Neural progenitor cell (in vitro differentiated cells): ENCODE measurements around the gene C8B. TPM values are rescaled to one million over a fixed set of nuclear protein-coding genes. Genes with fewer than 3 reads are reported as not detected.

Source experiments
- DNase-seq: peaks from one replicate; pipeline ENCODE4 v3.0.0-alpha.2; 2016; ENCODE audit warnings: low spot score
- H2AFZ ChIP-seq: fragments of 200-600 bp; sonication (generic); replicated peaks from 2 replicates; pipeline ENCODE4 v1.6.1; 2016; ENCODE audit warnings: antibody characterized with exemption
- H3F3A ChIP-seq: fragments of 200-600 bp; sonication (generic); 2 replicates; pipeline ENCODE4 v1.6.1; 2016; ENCODE audit warnings: antibody characterized with exemption, low read depth
- H3K27ac ChIP-seq: fragments of 200-600 bp; sonication (generic); 2 replicates; pipeline ENCODE4 v1.5.1; 2016; ENCODE audit warnings: mild to moderate bottlenecking
- H3K27me3 ChIP-seq: fragments of 200-600 bp; sonication (generic); 2 replicates; pipeline ENCODE4 v1.6.1; 2016; ENCODE audit warnings: mild to moderate bottlenecking, moderate library complexity
- H3K36me3 ChIP-seq: fragments of 200-600 bp; sonication (generic); 2 replicates; pipeline ENCODE4 v1.5.1; 2016
- H3K4me1 ChIP-seq: fragments of 200-600 bp; sonication (generic); 2 replicates; pipeline ENCODE4 v1.6.1; 2016; ENCODE audit warnings: mixed run types
- H3K4me2 ChIP-seq: fragments of 200-600 bp; sonication (generic); 2 replicates; pipeline ENCODE4 v1.6.1; 2016
- H3K4me3 ChIP-seq: fragments of 200-600 bp; sonication (generic); 2 replicates; pipeline ENCODE4 v1.5.1; 2016
- H3K79me2 ChIP-seq: fragments of 200-600 bp; sonication (generic); 2 replicates; pipeline ENCODE4 v1.6.1; 2016; ENCODE audit warnings: low read depth
- H3K9ac ChIP-seq: fragments of 200-600 bp; sonication (generic); 2 replicates; pipeline ENCODE4 v1.6.1; 2016
- H3K9me3 ChIP-seq: fragments of 200-600 bp; sonication (generic); 2 replicates; pipeline ENCODE4 v1.5.1; 2016; ENCODE audit warnings: low read depth
- H4K20me1 ChIP-seq: fragments of 200-600 bp; sonication (generic); 2 replicates; pipeline ENCODE4 v1.6.1; 2016; ENCODE audit warnings: low read depth
- H3K27ac Mint-ChIP-seq: 3 replicates; pipeline ENCODE4 v1.8.0; 2021; ENCODE audit warnings: mixed read lengths
- H3K27me3 Mint-ChIP-seq: 2 replicates; pipeline ENCODE4 v1.8.0; 2022; ENCODE audit warnings: low read depth, mild to moderate bottlenecking, inconsistent platforms, moderate library complexity, mixed read lengths; ENCODE audit not compliant: insufficient read depth
- H3K36me3 Mint-ChIP-seq: 3 replicates; pipeline ENCODE4 v1.8.0; 2021; ENCODE audit warnings: mixed read lengths
- H3K4me1 Mint-ChIP-seq: 3 replicates; pipeline ENCODE4 v1.8.0; 2021; ENCODE audit warnings: mixed read lengths
- H3K4me3 Mint-ChIP-seq: 3 replicates; pipeline ENCODE4 v1.8.0; 2021; ENCODE audit warnings: mild to moderate bottlenecking, moderate library complexity, mixed read lengths
- H3K9me3 Mint-ChIP-seq: 3 replicates; pipeline ENCODE4 v1.8.0; 2020; ENCODE audit warnings: mixed read lengths
- EZH2 ChIP-seq: fragments of 200-600 bp; sonication (generic); IDR thresholded peaks from 2 replicates; pipeline ENCODE4 v1.6.1; 2017; ENCODE audit warnings: antibody characterized with exemption, mild to moderate bottlenecking, moderate library complexity
- EZH2phosphoT487 ChIP-seq: fragments of 200-600 bp; sonication (generic); IDR thresholded peaks from 2 replicates; pipeline ENCODE4 v1.6.1; 2017; ENCODE audit warnings: antibody characterized with exemption
- total RNA-seq: library from RNA; depleted of rRNA; stranded (reverse); fragments of >200 nt; gene quantifications from 2 replicates; pipeline ENCODE4 v1.2.3, GENCODE V29; 2015; ENCODE audit warnings: low replicate concordance
- TF ChIP-seq, protein P1 (sequence below): fragments of 200-600 bp; sonication (generic); IDR thresholded peaks from 2 replicates; pipeline ENCODE4 v1.5.1; 2017; ENCODE audit warnings: antibody characterized with exemption, mild to moderate bottlenecking

The C8B gene
- total RNA-seq, 1 donor from 2014 or later, result not detected

DNA sequence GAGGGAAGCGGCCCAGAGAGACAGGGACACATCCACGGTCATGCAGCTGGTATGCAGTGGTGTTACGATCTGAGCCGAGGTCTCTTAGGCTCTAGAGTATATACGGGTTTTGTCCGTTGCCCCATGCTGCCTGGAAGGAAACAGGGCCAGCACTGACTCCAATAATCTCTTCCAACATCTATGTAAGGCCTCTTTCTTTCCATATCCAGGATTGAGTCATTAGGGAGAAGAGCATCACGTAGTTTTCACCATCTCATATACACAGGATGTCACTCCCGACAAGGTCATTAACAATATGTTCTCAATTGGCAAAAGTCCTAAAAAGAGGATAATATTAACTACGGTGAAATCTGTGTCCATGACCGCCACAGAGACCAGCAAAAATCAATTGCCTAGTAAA is 4.4 kb downstream of the C8B start:
- no peaks in the 10 kb centered on the region for H3K36me3 ChIP-seq
- Mint-ChIP-seq H3K4me1 (peaks cover 7% of the 10 kb centered on the region), H3K27ac (no peak overlapping the region), H3K36me3 (no peaks in the 10 kb centered on the region), H3K9me3 (no peaks in the 10 kb centered on the region), H3K27me3 (peaks cover 12% of the 10 kb centered on the region), H3K4me3 (no peak overlapping the region)
- H2AFZ ChIP-seq, result no peak overlapping the region
- H3K79me2 ChIP-seq, result no peaks in the 10 kb centered on the region
- peaks cover 27% of the 10 kb centered on the region for H3K27me3 ChIP-seq
- no peak for TF ChIP-seq EZH2phosphoT487
- no peak for TF ChIP-seq EZH2
- TF ChIP-seq, protein P1, sequence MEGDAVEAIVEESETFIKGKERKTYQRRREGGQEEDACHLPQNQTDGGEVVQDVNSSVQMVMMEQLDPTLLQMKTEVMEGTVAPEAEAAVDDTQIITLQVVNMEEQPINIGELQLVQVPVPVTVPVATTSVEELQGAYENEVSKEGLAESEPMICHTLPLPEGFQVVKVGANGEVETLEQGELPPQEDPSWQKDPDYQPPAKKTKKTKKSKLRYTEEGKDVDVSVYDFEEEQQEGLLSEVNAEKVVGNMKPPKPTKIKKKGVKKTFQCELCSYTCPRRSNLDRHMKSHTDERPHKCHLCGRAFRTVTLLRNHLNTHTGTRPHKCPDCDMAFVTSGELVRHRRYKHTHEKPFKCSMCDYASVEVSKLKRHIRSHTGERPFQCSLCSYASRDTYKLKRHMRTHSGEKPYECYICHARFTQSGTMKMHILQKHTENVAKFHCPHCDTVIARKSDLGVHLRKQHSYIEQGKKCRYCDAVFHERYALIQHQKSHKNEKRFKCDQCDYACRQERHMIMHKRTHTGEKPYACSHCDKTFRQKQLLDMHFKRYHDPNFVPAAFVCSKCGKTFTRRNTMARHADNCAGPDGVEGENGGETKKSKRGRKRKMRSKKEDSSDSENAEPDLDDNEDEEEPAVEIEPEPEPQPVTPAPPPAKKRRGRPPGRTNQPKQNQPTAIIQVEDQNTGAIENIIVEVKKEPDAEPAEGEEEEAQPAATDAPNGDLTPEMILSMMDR, result no peak
- H4K20me1 ChIP-seq, result no peaks in the 10 kb centered on the region
- H3K9me3 ChIP-seq, result no peaks in the 10 kb centered on the region
- no peak overlapping the region for H3K4me3 ChIP-seq
- no peak overlapping the region for H3K27ac ChIP-seq
- DNase-seq, result no peak
- peaks cover 6% of the 10 kb centered on the region for H3F3A ChIP-seq
- H3K4me1 ChIP-seq, result peaks cover 9% of the 10 kb centered on the region
- no peak overlapping the region for H3K9ac ChIP-seq
- H3K4me2 ChIP-seq, result no peak overlapping the region

DNA sequence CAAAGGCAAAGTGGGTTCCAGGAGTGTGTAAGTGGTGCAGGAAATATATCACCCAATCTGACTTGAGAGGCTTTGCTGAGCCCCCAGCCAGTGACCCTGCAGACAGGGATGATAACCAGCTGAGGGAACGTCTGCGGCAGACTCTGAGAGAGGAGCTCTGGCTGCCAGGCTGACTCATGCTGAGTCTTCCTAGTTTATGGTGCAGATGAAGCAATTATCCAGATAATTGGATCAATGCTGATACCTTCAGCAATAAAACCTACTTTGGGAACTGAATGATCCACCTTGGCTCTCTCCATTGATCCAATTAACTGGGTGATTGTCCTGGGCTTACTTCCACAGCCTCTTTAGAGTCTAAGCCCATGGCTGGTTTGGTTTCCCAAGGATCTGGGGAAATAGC is 7.3 kb downstream of the C8B start:
- H3K27me3 Mint-ChIP-seq, result peaks cover 9% of the 10 kb centered on the region
- H3K4me3 ChIP-seq, result no peak overlapping the region
- TF ChIP-seq, protein P1, result no peak
- TF ChIP-seq EZH2phosphoT487, result peak; percentile 62
- DNase-seq, result peak; percentile 41
- no peaks in the 10 kb centered on the region for H3K36me3 ChIP-seq
- peaks cover 9% of the 10 kb centered on the region for H3K4me1 ChIP-seq
- H3K79me2 ChIP-seq, result no peaks in the 10 kb centered on the region
- peaks cover 35% of the 10 kb centered on the region for H3K27me3 ChIP-seq
- H4K20me1 ChIP-seq, result no peaks in the 10 kb centered on the region
- H3K27ac ChIP-seq, result no peak overlapping the region
- H3K4me1 Mint-ChIP-seq, result no peaks in the 10 kb centered on the region
- H3F3A ChIP-seq, result peaks cover 6% of the 10 kb centered on the region
- no peak overlapping the region for H3K4me2 ChIP-seq
- H3K36me3 Mint-ChIP-seq, result no peaks in the 10 kb centered on the region
- H3K9ac ChIP-seq, result no peak overlapping the region
- no peak overlapping the region for H3K27ac Mint-ChIP-seq
- H2AFZ ChIP-seq, result no peak overlapping the region
- H3K9me3 Mint-ChIP-seq, result no peaks in the 10 kb centered on the region
- H3K4me3 Mint-ChIP-seq, result no peak overlapping the region
- H3K9me3 ChIP-seq, result no peaks in the 10 kb centered on the region

DNA sequence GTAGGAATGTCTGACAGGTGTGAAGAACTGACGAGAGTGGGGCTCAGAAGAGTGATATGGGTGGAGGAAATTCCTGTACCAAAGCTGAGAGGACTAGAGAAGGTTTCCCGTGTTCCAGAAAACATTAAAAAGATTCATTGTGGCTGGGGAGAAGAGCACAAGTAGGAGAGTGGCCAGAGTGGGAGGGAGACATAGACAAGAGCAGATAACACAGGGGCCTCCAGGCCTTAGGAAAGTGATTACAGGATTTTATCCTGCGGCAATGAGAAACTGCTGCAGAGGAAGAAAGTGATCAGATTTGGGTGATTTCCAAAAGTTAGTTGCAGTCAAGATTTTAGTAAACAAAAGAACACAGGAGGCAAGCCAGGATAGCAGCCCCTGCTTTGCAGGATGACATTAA is 7.9 kb downstream of the C8B start:
- H3K27ac Mint-ChIP-seq, result no peak overlapping the region
- no peaks in the 10 kb centered on the region for H3K4me1 Mint-ChIP-seq
- no peak overlapping the region for H3K4me3 ChIP-seq
- peaks cover 6% of the 10 kb centered on the region for H3F3A ChIP-seq
- DNase-seq, result no peak
- H3K4me2 ChIP-seq, result no peak overlapping the region
- H3K79me2 ChIP-seq, result no peaks in the 10 kb centered on the region
- H3K27me3 Mint-ChIP-seq, result peaks cover 9% of the 10 kb centered on the region
- TF ChIP-seq EZH2 (no peak), EZH2phosphoT487 (no peak)
- TF ChIP-seq, protein P1, result no peak
- no peak overlapping the region for H3K27ac ChIP-seq
- H4K20me1 ChIP-seq, result no peaks in the 10 kb centered on the region
- H3K9ac ChIP-seq, result no peak overlapping the region
- H3K4me3 Mint-ChIP-seq, result no peak overlapping the region
- H2AFZ ChIP-seq, result no peak overlapping the region
- no peaks in the 10 kb centered on the region for H3K36me3 ChIP-seq
- H3K9me3 Mint-ChIP-seq, result no peaks in the 10 kb centered on the region
- H3K4me1 ChIP-seq, result peaks cover 9% of the 10 kb centered on the region
- no peaks in the 10 kb centered on the region for H3K36me3 Mint-ChIP-seq
- H3K9me3 ChIP-seq, result no peaks in the 10 kb centered on the region
- peaks cover 35% of the 10 kb centered on the region for H3K27me3 ChIP-seq

DNA sequence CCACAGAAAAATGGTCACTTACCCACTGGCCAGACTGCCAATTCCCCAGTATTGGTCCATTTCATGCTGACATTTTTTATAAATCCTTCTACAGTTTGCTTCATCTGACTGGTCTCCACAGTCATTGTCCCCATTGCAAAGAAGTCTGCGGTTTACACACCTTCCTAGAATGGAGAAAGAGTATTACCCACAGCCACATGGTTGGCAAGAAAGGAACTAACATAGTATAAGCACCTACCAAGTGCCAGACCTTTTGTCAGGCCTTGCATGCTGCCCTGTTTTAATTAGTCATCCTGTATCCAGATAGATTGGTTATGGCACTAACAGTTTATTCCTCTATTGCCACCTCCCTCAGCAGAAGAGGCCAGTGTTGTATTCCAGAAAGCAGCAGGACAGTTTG is 11.2 kb downstream of the C8B start:
- Histone ChIP-seq H3K4me2 (no peak overlapping the region), H3K79me2 (no peaks in the 10 kb centered on the region), H3K27ac (no peak overlapping the region), H2AFZ (no peak overlapping the region), H3K27me3 (peaks cover 31% of the 10 kb centered on the region), H3K9me3 (no peaks in the 10 kb centered on the region), H3K36me3 (no peaks in the 10 kb centered on the region), H3K4me1 (peaks cover 9% of the 10 kb centered on the region), H4K20me1 (no peaks in the 10 kb centered on the region), H3K4me3 (no peak overlapping the region), H3F3A (peaks cover 6% of the 10 kb centered on the region), H3K9ac (no peak overlapping the region)
- no peak for TF ChIP-seq EZH2
- TF ChIP-seq EZH2phosphoT487, result no peak
- TF ChIP-seq, protein P1, result no peak
- H3K27ac Mint-ChIP-seq, result no peak overlapping the region
- H3K9me3 Mint-ChIP-seq, result no peaks in the 10 kb centered on the region
- no peaks in the 10 kb centered on the region for H3K36me3 Mint-ChIP-seq
- H3K27me3 Mint-ChIP-seq, result peaks cover 2% of the 10 kb centered on the region
- no peak overlapping the region for H3K4me3 Mint-ChIP-seq
- H3K4me1 Mint-ChIP-seq, result no peaks in the 10 kb centered on the region
- no peak for DNase-seq
